ENCODE data around the gene ANAPC10. TPM values are rescaled to one million over a fixed set of nuclear protein-coding genes. Genes with fewer than 3 reads are reported as not detected.

ANAPC10 gene
- total RNA-seq, 1 experiment from 2014 or later, result 10.5 TPM

GRCh38 chr4:145098675-145099037, 660 bp upstream of the ANAPC10 start:
- ATAC-seq (peak; percentile 71), DNase-seq (ENCODE audit: low read depth, low spot score) (peak; percentile 20)
- Histone ChIP-seq H3K9me3 (ENCODE audit: control insufficient read depth, insufficient read depth, low read depth, low read length) (no peaks in the 10 kb centered on the region), H3K27me3 (ENCODE audit: control insufficient read depth, insufficient read depth, low read length) (no peaks in the 10 kb centered on the region), H3K4me3 (ENCODE audit: low read depth in 2 of 2, low read length in 2 of 2) (peak overlapping the region; percentile 87 to 91), H3K27ac (ENCODE audit: low read length) (peak overlapping the region; percentile 95), H3K4me1 (ENCODE audit: control insufficient read depth, insufficient read depth, low read length) (peaks cover 12% of the 10 kb centered on the region), H3K36me3 (ENCODE audit: control insufficient read depth, insufficient read depth, low read length) (peaks cover 27% of the 10 kb centered on the region)
- no TSS peak for BruUV-seq (replicated peaks)
- CTCF ChIA-PET, result no interaction called here
- TF ChIP-seq SIN3A (IDR thresholded peaks at IDR 0.05; ENCODE audit: borderline replicate concordance, insufficient read depth, low read depth, low read length), result no peak
- TF ChIP-seq CTCF (IDR thresholded peaks at IDR 0.05), result no peak
- no peak for TF ChIP-seq TCF7L2 (IDR thresholded peaks at IDR 0.05; ENCODE audit: low read depth, low read length)
- no peak for TF ChIP-seq POLR2AphosphoS5 (IDR thresholded peaks at IDR 0.05; ENCODE audit: low read depth, low read length)
- TF ChIP-seq REST (IDR thresholded peaks at IDR 0.05; ENCODE audit: insufficient read depth in 1 of 2, low read depth in 2 of 2, low read length in 1 of 2), result no peak
- POLR2A ChIA-PET, result no interaction called here
- in situ Hi-C loops (cut with HindIII; ENCODE audit: low pct_unique_long_range_greater_than_20kb, low sequenced_read_pairs) (no loop called here), intact Hi-C loops (cut with micrococcal nuclease; ENCODE audit: unreplicated experiment) (no loop called here)

- TSS peak; percentile 89 for BruUV-seq (replicated peaks)
- POLR2A ChIA-PET, result interaction anchor here (0.7 kb wide), 1 partner anchor 28 kb away, joined by 3 read pairs; no protein-coding TSS in a partner anchor
- in situ Hi-C loops (cut with HindIII; ENCODE audit: low pct_unique_long_range_greater_than_20kb, low sequenced_read_pairs), result no loop called here
- CTCF ChIA-PET, result interaction anchor here (0.6 kb wide), 1 partner anchor 927 kb away, joined by 12 read pairs; no protein-coding TSS in a partner anchor
- Histone ChIP-seq H3K4me1 (ENCODE audit: control insufficient read depth, insufficient read depth, low read length) (peaks cover 12% of the 10 kb centered on the region), H3K4me3 (ENCODE audit: low read depth in 2 of 2, low read length in 2 of 2) (peak overlapping the region; percentile 87 to 91), H3K27ac (ENCODE audit: low read length) (peak overlapping the region; percentile 95), H3K36me3 (ENCODE audit: control insufficient read depth, insufficient read depth, low read length) (peaks cover 23% of the 10 kb centered on the region), H3K27me3 (ENCODE audit: control insufficient read depth, insufficient read depth, low read length) (no peaks in the 10 kb centered on the region), H3K9me3 (ENCODE audit: control insufficient read depth, insufficient read depth, low read depth, low read length) (no peaks in the 10 kb centered on the region)
- no peak for ATAC-seq
- intact Hi-C loops (cut with micrococcal nuclease; ENCODE audit: unreplicated experiment), result no loop called here
- no peak for DNase-seq (ENCODE audit: low read depth, low spot score)
- TF ChIP-seq SIN3A (IDR thresholded peaks at IDR 0.05; ENCODE audit: borderline replicate concordance, insufficient read depth, low read depth, low read length) (no peak), CTCF (IDR thresholded peaks at IDR 0.05) (0 out of 2 replicates have a peak, but pooled peaks have one; percentile 35)
Observed at GRCh38 chr4:145097331-145097820, 620 bp downstream of the ANAPC10 start.
